Liver (tissue), 9 donors: Measurements from ENCODE around the gene TSTD1. TPM values are rescaled to one million over a fixed set of nuclear protein-coding genes. Genes with fewer than 3 reads are reported as not detected.

Experiments used
- DNase-seq: peaks from one replicate; pipeline ENCODE4 v3.0.0-alpha.2; 2017; ENCODE audit warnings: low spot score
- H3K27ac ChIP-seq, 2 donors: one replicate each; pipeline ENCODE4 v1.7.0; 2013; ENCODE audit warnings: inconsistent platforms in 2 of 2, low read length in 2 of 2, control low read depth in 1 of 2, low read depth in 1 of 2, mild to moderate bottlenecking in 1 of 2
- H3K27me3 ChIP-seq, 4 donors: one replicate each; pipeline versions ENCODE4 v1.6.1 to v1.7.0; 2013; ENCODE audit warnings: low read length in 3 of 4, inconsistent platforms in 1 of 4, mild to moderate bottlenecking in 1 of 4, moderate library complexity in 1 of 4; ENCODE audit not compliant: control insufficient read depth in 4 of 4, insufficient read depth in 4 of 4
- H3K36me3 ChIP-seq, 4 donors: one replicate each; pipeline versions ENCODE4 v1.6.1 to v1.7.0; 2013; ENCODE audit warnings: low read length in 3 of 4, mild to moderate bottlenecking in 3 of 4, low read depth in 1 of 4, moderate library complexity in 1 of 4; ENCODE audit not compliant: control insufficient read depth in 4 of 4, insufficient read depth in 3 of 4
- H3K4me1 ChIP-seq, 4 donors: one replicate each; pipeline versions ENCODE4 v1.6.1 to v1.7.0; 2013; ENCODE audit warnings: low read length in 3 of 4, mild to moderate bottlenecking in 3 of 4, moderate library complexity in 1 of 4; ENCODE audit not compliant: control insufficient read depth in 4 of 4, insufficient read depth in 4 of 4
- H3K4me3 ChIP-seq, 3 donors: one replicate each; pipeline versions ENCODE4 v1.6.1 to v1.7.0; 2013; ENCODE audit warnings: low read length in 3 of 3, control low read depth in 1 of 3, low read depth in 1 of 3, mild to moderate bottlenecking in 1 of 3
- H3K9ac ChIP-seq, 2 donors: one replicate each; pipeline ENCODE4 v1.7.0; 2013; ENCODE audit warnings: low read length in 2 of 2, mild to moderate bottlenecking in 2 of 2, moderate library complexity in 2 of 2, control low read depth in 1 of 2, low read depth in 1 of 2
- H3K9me3 ChIP-seq, 4 donors: one replicate each; pipeline versions ENCODE4 v1.6.1 to v1.7.0; 2013; ENCODE audit warnings: low read length in 3 of 4; ENCODE audit not compliant: control insufficient read depth in 4 of 4
- ATF3 ChIP-seq: IDR thresholded peaks from 2 replicates; pipeline ENCODE4 v1.6.1; 2016; ENCODE audit warnings: antibody characterized with exemption
- CTCF ChIP-seq: fragments of 150-350 bp; IDR thresholded peaks from 2 replicates; pipeline ENCODE4 v1.5.1; 2017; ENCODE audit warnings: improper control_type of control experiment, low read depth, low read length; ENCODE audit not compliant: missing input control
- EGR1 ChIP-seq, 2 donors: IDR thresholded peaks; 2 replicates each; pipeline ENCODE4 v1.6.1; 2016 to 2018; ENCODE audit warnings: antibody characterized with exemption in 2 of 2, low read depth in 2 of 2
- FOXA1 ChIP-seq: IDR thresholded peaks from 2 replicates; pipeline ENCODE4 v1.6.1; 2016; ENCODE audit warnings: antibody characterized with exemption
- FOXA2 ChIP-seq: IDR thresholded peaks from 2 replicates; pipeline ENCODE4 v1.6.1; 2016; ENCODE audit warnings: antibody characterized with exemption
- GABPA ChIP-seq, 2 donors: IDR thresholded peaks in 1 of 2; conservative IDR thresholded peaks in 1 of 2; 2 replicates each; pipeline ENCODE4 v1.6.1; 2016; ENCODE audit warnings: antibody characterized with exemption in 2 of 2, mild to moderate bottlenecking in 1 of 2, moderate library complexity in 1 of 2
- HNF4A ChIP-seq, 2 donors: conservative IDR thresholded peaks; 2 replicates each; pipeline ENCODE4 v1.6.1; 2016; ENCODE audit warnings: antibody characterized with exemption in 2 of 2, mild to moderate bottlenecking in 2 of 2
- HNF4G ChIP-seq: IDR thresholded peaks from 2 replicates; pipeline ENCODE4 v1.6.1; 2016; ENCODE audit warnings: antibody characterized with exemption
- JUND ChIP-seq, 2 donors: IDR thresholded peaks; 2 replicates each; pipeline ENCODE4 v1.6.1; 2016; ENCODE audit warnings: antibody characterized with exemption in 2 of 2
- MAX ChIP-seq: IDR thresholded peaks from 2 replicates; pipeline ENCODE4 v1.6.1; 2016; ENCODE audit warnings: antibody characterized with exemption
- NR2F2 ChIP-seq: IDR thresholded peaks from 2 replicates; pipeline ENCODE4 v1.6.1; 2016; ENCODE audit warnings: antibody characterized with exemption
- RAD21 ChIP-seq, 2 donors: IDR thresholded peaks; 2 replicates each; pipeline ENCODE4 v1.6.1; 2016; ENCODE audit warnings: antibody characterized with exemption in 2 of 2, mild to moderate bottlenecking in 2 of 2
- REST ChIP-seq: IDR thresholded peaks from 2 replicates; pipeline ENCODE4 v1.6.1; 2016; ENCODE audit warnings: antibody characterized with exemption, mild to moderate bottlenecking
- RXRA ChIP-seq, 2 donors: IDR thresholded peaks; 2 replicates each; pipeline ENCODE4 v1.6.1; 2017 to 2018; ENCODE audit warnings: antibody characterized with exemption in 2 of 2, mild to moderate bottlenecking in 1 of 2
- SP1 ChIP-seq: IDR thresholded peaks from 2 replicates; pipeline ENCODE4 v1.6.1; 2018; ENCODE audit warnings: antibody characterized with exemption, mild to moderate bottlenecking
- TAF1 ChIP-seq: conservative IDR thresholded peaks from 2 replicates; pipeline ENCODE4 v1.6.1; 2016; ENCODE audit warnings: antibody characterized with exemption, mild to moderate bottlenecking
- YY1 ChIP-seq: IDR thresholded peaks from 2 replicates; pipeline ENCODE4 v1.6.1; 2016; ENCODE audit warnings: antibody characterized with exemption, mild to moderate bottlenecking
- ZBTB33 ChIP-seq: IDR thresholded peaks from 2 replicates; pipeline ENCODE4 v1.6.1; 2016; ENCODE audit warnings: antibody characterized with exemption
- WGBS: extraction: QIAGEN DNeasy Blood & Tissue Kit; methylation state at CpG from one replicate; pipeline ENCODE4 v1.1.7; 2013; 5-methylcytosine and 5-hydroxymethylcytosine counted together
- polyA plus RNA-seq, 2 donors: library from polyadenylated mRNA; stranded (reverse) in 1 of 2; unstranded in 1 of 2; fragments of 200-250 nt in 1 of 2; fragments of >200 nt in 1 of 2; fragmentation: Nextera tagmentation in 1 of 2; extraction: Ambion mirVana in 1 of 2; gene quantifications; one replicate each; pipeline versions ENCODE4 v1.2.1 to v1.2.3, GENCODE V29; 2013 to 2015
- total RNA-seq, 2 donors: library from RNA; depleted of rRNA; stranded (reverse); fragments of >200 nt; gene quantifications; one replicate each; pipeline ENCODE4 v1.2.3, GENCODE V29; 2014
- donor health status: healthy.
- donor health status: healthy.
- donor health status: healthy.
- donor health status: healthy.
- donor health status: healthy.

TSTD1 gene
- total and polyA plus RNA-seq, 4 donors = 10.9 to 67.5 (median 34.8) TPM

- 97% methylated on average over 18 of the region's 18 CpGs for WGBS
- H3K36me3 ChIP-seq = peaks cover 0 to 11% (median 2%) of the 10 kb centered on the region in 4 donors
- H3K27me3 ChIP-seq = no peaks in the 10 kb centered on the region
- H3K9me3 ChIP-seq = peaks cover 0 to 7% (median 2%) of the 10 kb centered on the region in 4 donors
- no peak for DNase-seq
- H3K4me1 ChIP-seq = peaks cover 3 to 19% (median 9%) of the 10 kb centered on the region in 4 donors
- no peak overlapping the region for H3K27ac ChIP-seq
- TF ChIP-seq RXRA (IDR thresholded peaks at IDR 0.05) = no peak
- no peak for TF ChIP-seq ZBTB33
- TF ChIP-seq REST = no peak
- TF ChIP-seq TAF1 = no peak
- TF ChIP-seq GABPA (IDR thresholded peaks at IDR 0.05 in 1 of 2, conservative IDR thresholded peaks at IDR 0.05 in 1 of 2) = no peak
- no peak for TF ChIP-seq HNF4G
- no peak for TF ChIP-seq MAX
- TF ChIP-seq JUND (IDR thresholded peaks at IDR 0.05) = no peak
- TF ChIP-seq ATF3 = no peak
- no peak for TF ChIP-seq RAD21 (IDR thresholded peaks at IDR 0.05)
- no peak for TF ChIP-seq FOXA2
- no peak for TF ChIP-seq NR2F2
- TF ChIP-seq YY1 = no peak
- H3K4me3 ChIP-seq = no peak overlapping the region
- H3K9ac ChIP-seq = no peak overlapping the region
These were observed 9.0 kb upstream of the TSTD1 start for GRCh38 chr1:161047436-161048420.

- peaks cover 0 to 7% (median 2%) of the 10 kb centered on the region in 4 donors for H3K9me3 ChIP-seq
- H3K27me3 ChIP-seq = no peaks in the 10 kb centered on the region
- no peak for DNase-seq
- peak overlapping the region; percentile 85 to 92 for H3K27ac ChIP-seq
- peaks cover 0 to 18% (median 12%) of the 10 kb centered on the region in 4 donors for H3K36me3 ChIP-seq
- H3K4me1 ChIP-seq = peaks cover 3 to 19% (median 9%) of the 10 kb centered on the region in 4 donors
- peak overlapping the region; percentile 89 to 97 (median 91) for H3K4me3 ChIP-seq
- WGBS = 65% methylated on average over 2 of the region's 2 CpGs
- H3K9ac ChIP-seq = no peak overlapping the region
- TF ChIP-seq GABPA (IDR thresholded peaks at IDR 0.05 in 1 of 2, conservative IDR thresholded peaks at IDR 0.05 in 1 of 2) (no peak), EGR1 (IDR thresholded peaks at IDR 0.05; ENCODE audit: low read depth in 2 of 2) (no peak), TAF1 (no peak), CTCF (no peak), FOXA2 (no peak), ZBTB33 (no peak), HNF4G (no peak), NR2F2 (no peak), MAX (no peak), JUND (IDR thresholded peaks at IDR 0.05) (no peak), YY1 (no peak), HNF4A (conservative IDR thresholded peaks at IDR 0.05) (no peak), RAD21 (IDR thresholded peaks at IDR 0.05) (no peak), SP1 (no peak), FOXA1 (no peak)
These were observed 8.0 kb upstream of the TSTD1 start for GRCh38 chr1:161046605-161047228.
